ENCODE results near the gene C11orf54.

The C11orf54 gene

DNA sequence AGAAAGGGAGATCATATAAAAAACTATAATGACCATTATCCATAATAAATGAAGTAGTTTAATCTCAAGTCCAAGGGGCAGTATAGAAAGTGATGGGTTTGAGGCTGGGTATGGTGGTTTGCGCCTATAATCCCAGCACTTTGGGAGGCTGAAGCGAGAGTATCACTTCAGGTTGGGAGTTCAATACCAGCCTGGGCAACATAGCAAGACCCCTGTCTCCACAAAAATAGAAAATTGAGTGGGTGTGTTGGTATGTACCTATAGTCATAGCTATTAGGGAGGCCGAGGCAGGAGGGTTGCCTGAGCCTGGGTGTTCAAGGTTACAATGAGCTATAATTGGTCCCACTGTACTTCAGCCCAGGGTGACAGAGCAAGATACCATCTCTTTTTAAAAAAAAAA lies 66.5 kb downstream of the C11orf54 start:
- no peak for DNase-seq
- H3K4me3 Mint-ChIP-seq, result no peak overlapping the region
- H3K9me3 Mint-ChIP-seq, result no peaks in the 10 kb centered on the region
- H3K27me3 Mint-ChIP-seq, result no peaks in the 10 kb centered on the region
- H3K27ac Mint-ChIP-seq, result no peak overlapping the region
- no peaks in the 10 kb centered on the region for H3K4me1 Mint-ChIP-seq (ENCODE audit: low read depth)
- H3K36me3 Mint-ChIP-seq (ENCODE audit: low read depth), result peaks cover 92% of the 10 kb centered on the region

GRCh38 chr11:93813974-93814373 lies 72.5 kb downstream of the C11orf54 start:
- Mint-ChIP-seq H3K9me3 (no peaks in the 10 kb centered on the region), H3K4me1 (ENCODE audit: low read depth) (no peaks in the 10 kb centered on the region), H3K27me3 (no peaks in the 10 kb centered on the region), H3K36me3 (ENCODE audit: low read depth) (peaks cover 83% of the 10 kb centered on the region), H3K4me3 (no peak overlapping the region), H3K27ac (no peak overlapping the region)
- DNase-seq, result no peak

Data from activated T-cell treated with anti-CD3 and anti-CD28 coated beads, Interleukin-2, amount 50 U/mL, for 24 hours (primary cell).